ENCODE measurements around the gene RPL12. TPM values are rescaled to one million over a fixed set of nuclear protein-coding genes. Genes with fewer than 3 reads are reported as not detected.

Gene RPL12
- total RNA-seq, 4 donors from 2014 or later = 1,054 to 2,042 (median 1,540) TPM

GRCh38 chr9:127422133-127422782 is 28.9 kb downstream of the RPL12 start:
- in situ Hi-C loops (cut with MboI; ENCODE audit: low pct_ligation_motif_present in 1 of 4, low pct_unique_long_range_greater_than_20kb in 1 of 4, low sequenced_read_pairs in 3 of 4) = no loop called here
- no peak for DNase-seq
- peak overlapping the region; percentile 88 to 96 (median 92) for H3K27ac ChIP-seq
- no peaks in the 10 kb centered on the region for H3K36me3 ChIP-seq
- WGBS, 2 donors (ENCODE audit: low coverage in 1 of 2) = 86% methylated on average over 10 of the region's 10 CpGs; no CpG with 5 or more reads in 1 of the 2 donors
- TF ChIP-seq POLR2A (IDR thresholded peaks at IDR 0.05) (no peak), EP300 (IDR thresholded peaks at IDR 0.05; ENCODE audit: low read depth) (no peak), POLR2AphosphoS5 (IDR thresholded peaks at IDR 0.05) (no peak), CTCF (IDR thresholded peaks at IDR 0.05) (no peak)
- H3K4me3 ChIP-seq = peak overlapping the region in 1 of 4 donors; percentile 85
- no peaks in the 10 kb centered on the region for H3K9me3 ChIP-seq
- no peaks in the 10 kb centered on the region for H3K27me3 ChIP-seq
- H3K4me1 ChIP-seq = peaks cover 23 to 41% (median 30%) of the 10 kb centered on the region in 4 donors
- intact Hi-C loops (cut with DNase I; ENCODE audit: low total_unique reads) = no loop called here

- in situ Hi-C loops (cut with MboI; ENCODE audit: low pct_ligation_motif_present in 1 of 4, low pct_unique_long_range_greater_than_20kb in 1 of 4, low sequenced_read_pairs in 3 of 4) = no loop called here
- Histone ChIP-seq H3K27me3 (no peaks in the 10 kb centered on the region), H3K36me3 (no peaks in the 10 kb centered on the region), H3K27ac (peak overlapping the region in 1 of 4 donors; percentile 88), H3K4me3 (no peak overlapping the region), H3K9me3 (no peaks in the 10 kb centered on the region), H3K4me1 (peaks cover 28 to 43% (median 33%) of the 10 kb centered on the region in 4 donors)
- no peak for TF ChIP-seq CTCF (IDR thresholded peaks at IDR 0.05)
- no peak for TF ChIP-seq EP300 (IDR thresholded peaks at IDR 0.05; ENCODE audit: low read depth)
- no peak for TF ChIP-seq POLR2A (IDR thresholded peaks at IDR 0.05)
- no peak for TF ChIP-seq POLR2AphosphoS5 (IDR thresholded peaks at IDR 0.05)
- 60 to 82% methylated on average over 1 to 7 of the region's 7 CpGs for WGBS, 2 donors (ENCODE audit: low coverage in 1 of 2)
- intact Hi-C loops (cut with DNase I; ENCODE audit: low total_unique reads) = no loop called here
- DNase-seq = no peak
These were observed 30.1 kb downstream of the RPL12 start for GRCh38 chr9:127421057-127421456.

- TF ChIP-seq POLR2AphosphoS5 (IDR thresholded peaks at IDR 0.05) = no peak
- no peak for TF ChIP-seq CTCF (IDR thresholded peaks at IDR 0.05)
- no peak for TF ChIP-seq EP300 (IDR thresholded peaks at IDR 0.05; ENCODE audit: low read depth)
- TF ChIP-seq POLR2A (IDR thresholded peaks at IDR 0.05) = no peak
- H3K27me3 ChIP-seq = no peaks in the 10 kb centered on the region
- no peak overlapping the region for H3K27ac ChIP-seq
- intact Hi-C loops (cut with DNase I; ENCODE audit: low total_unique reads) (no loop called here), in situ Hi-C loops (cut with MboI; ENCODE audit: low pct_ligation_motif_present in 1 of 4, low pct_unique_long_range_greater_than_20kb in 1 of 4, low sequenced_read_pairs in 3 of 4) (no loop called here)
- WGBS, 2 donors (ENCODE audit: low coverage in 1 of 2) = 50 to 84% methylated on average over 2 to 6 of the region's 6 CpGs
- H3K9me3 ChIP-seq = no peaks in the 10 kb centered on the region
- H3K4me1 ChIP-seq = peaks cover 19 to 43% (median 21%) of the 10 kb centered on the region in 4 donors
- no peaks in the 10 kb centered on the region for H3K36me3 ChIP-seq
- no peak overlapping the region for H3K4me3 ChIP-seq
- no peak for DNase-seq
These were observed 31.9 kb downstream of the RPL12 start for GRCh38 chr9:127419348-127419747.

GRCh38 chr9:127418037-127418471 is 33.2 kb downstream of the RPL12 start:
- 78% methylated on average over 8 of the region's 12 CpGs; no CpG with 5 or more reads in 1 of the 2 donors for WGBS, 2 donors (ENCODE audit: low coverage in 1 of 2)
- Histone ChIP-seq H3K27me3 (no peaks in the 10 kb centered on the region), H3K36me3 (no peaks in the 10 kb centered on the region), H3K27ac (peak overlapping the region; percentile 14 to 72 (median 59)), H3K4me1 (peaks cover 14 to 39% (median 18%) of the 10 kb centered on the region in 4 donors), H3K4me3 (no peak overlapping the region), H3K9me3 (no peaks in the 10 kb centered on the region)
- in situ Hi-C loops (cut with MboI; ENCODE audit: low pct_ligation_motif_present in 1 of 4, low pct_unique_long_range_greater_than_20kb in 1 of 4, low sequenced_read_pairs in 3 of 4) = no loop called here
- TF ChIP-seq CTCF (IDR thresholded peaks at IDR 0.05) (peak in 3 of 5 experiments; percentile 7 to 27 (median 14)), EP300 (IDR thresholded peaks at IDR 0.05; ENCODE audit: low read depth) (no peak)
- DNase-seq = no peak
- intact Hi-C loops (cut with DNase I; ENCODE audit: low total_unique reads) = no loop called here
